Right kidney (tissue), 1 donor: ENCODE results near the gene LRCH4.
"Not testable (repeated sequence)": the region's sequence is repeated elsewhere in the genome, so short reads cannot be mapped to it uniquely, and the experiment has no call there.

Experiments
- DNase-seq: peaks from one replicate; pipeline ENCODE4 v3.0.0-alpha.2; 2016

The LRCH4 gene

DNA sequence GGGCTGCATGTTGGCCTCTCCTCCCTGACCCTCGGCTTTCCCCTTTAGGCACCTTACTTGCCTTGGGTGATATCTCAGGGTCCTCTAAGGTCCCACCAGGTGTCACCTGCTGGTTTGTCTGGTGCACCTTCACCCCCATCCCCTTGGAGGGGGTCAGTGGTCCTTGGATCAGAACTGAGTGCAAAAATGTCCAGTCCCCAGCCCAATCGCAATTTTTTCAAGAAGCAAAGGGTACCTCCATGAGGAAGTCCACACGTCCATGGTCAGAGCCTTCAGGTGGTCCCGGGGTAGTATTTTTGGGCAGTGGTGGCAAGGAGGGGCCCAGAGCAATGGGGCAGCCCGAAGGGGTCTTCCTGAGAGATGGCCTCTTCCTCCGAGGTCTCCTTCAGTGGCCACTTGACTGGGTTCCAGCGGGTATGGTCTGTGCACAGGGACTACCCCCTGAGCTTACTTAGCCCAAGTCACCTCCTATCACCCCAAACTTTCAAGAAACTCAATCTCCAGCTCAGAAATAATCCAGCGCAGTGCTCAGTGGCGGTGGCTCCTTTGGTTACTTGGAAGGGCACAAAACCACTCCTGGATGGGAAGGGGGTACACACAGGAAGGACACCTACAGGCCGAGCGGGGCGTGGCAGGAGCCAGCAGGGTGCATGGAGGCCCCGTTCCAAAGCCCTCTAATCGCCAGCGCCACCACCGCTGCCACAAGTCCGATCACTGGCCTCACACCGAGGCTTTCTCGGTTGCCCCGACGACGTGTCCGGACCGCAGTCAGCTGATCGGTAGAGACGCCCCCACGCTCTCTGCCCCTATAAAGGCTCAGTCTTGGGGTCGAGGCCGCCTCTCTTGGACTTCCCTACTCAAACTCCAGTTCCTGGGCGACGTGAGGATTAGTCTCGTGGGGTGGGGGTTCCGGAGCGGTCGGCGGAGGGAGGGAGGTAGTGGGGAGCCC, 16.8 kb downstream of the LRCH4 start:
- DNase-seq: peak; percentile 62

GRCh38 chr7:100568176-100568895, 17.6 kb downstream of the LRCH4 start:
- DNase-seq: no peak

DNA sequence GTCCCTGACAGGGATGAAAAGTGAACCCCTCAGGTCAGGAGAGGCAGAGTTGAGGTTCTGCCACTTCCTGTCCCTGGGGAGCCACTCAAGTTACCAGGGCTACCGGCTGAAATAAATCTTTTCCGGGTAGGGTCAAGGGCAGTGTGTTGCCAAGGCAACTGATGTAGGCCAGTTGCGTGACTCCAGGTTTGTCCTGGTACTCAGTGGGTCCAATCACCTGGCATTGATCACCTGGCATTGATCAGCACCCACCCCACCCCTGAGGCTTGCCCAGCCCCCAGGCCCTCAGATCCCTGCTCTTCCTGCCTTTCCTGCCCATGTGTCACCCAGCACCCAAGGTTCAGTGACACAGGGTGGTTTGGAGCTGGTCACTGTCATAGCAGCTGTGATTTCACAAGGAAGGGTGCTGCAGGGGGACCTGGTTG, 18.2 kb downstream of the LRCH4 start:
- DNase-seq: no peak

GRCh38 chr7:100567031-100567730, 18.7 kb downstream of the LRCH4 start:
- DNase-seq: no peak

DNA sequence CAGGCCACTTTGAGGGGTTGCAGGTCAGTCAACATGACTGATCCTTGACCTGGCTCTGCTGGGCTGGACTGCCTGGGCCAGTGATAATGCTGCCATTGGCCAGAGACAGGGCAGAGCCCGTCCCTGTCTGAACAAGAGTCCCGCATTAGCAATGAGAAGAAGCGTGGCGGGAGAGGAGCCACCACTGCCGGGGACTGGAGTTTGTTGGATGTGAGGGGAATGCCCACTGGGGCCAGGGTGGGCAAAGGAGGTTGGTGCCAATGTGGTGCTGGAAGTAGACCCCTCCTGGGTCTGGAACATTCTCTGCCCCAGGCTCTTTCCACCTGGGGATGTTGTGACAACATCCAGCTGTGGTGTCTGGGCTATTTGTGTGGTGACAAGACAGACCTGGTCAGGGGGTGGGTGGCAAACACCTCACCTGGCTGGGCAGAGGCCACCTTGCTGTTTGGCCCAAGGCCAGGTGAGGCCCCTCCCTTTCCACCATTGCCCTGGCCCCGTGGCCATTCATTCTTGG, 19.9 kb downstream of the LRCH4 start:
- DNase-seq: no peak

- no peak for DNase-seq
These were observed 20.8 kb downstream of the LRCH4 start for GRCh38 chr7:100565133-100565571.

DNA sequence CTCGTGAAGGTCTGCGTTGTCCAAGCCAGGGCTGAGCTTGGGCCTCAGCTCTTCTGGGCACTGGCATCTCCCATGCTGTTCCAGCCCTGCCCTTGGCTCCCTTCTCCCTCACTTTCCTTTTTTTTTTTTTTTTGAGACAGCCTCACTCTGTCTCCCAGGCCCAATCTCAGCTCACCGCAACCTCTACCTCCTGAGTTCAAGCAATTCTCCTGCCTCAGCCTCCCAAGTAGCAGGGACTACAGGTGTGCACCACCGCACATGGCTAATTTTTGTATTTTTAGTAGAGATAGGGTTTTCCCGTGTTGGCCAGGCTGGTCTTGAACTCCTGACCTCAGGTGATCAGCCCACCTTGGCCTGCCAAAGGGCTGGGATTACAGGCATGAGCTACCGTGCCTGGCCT, 21.5 kb downstream of the LRCH4 start:
- DNase-seq: not testable (repeated sequence)

DNA sequence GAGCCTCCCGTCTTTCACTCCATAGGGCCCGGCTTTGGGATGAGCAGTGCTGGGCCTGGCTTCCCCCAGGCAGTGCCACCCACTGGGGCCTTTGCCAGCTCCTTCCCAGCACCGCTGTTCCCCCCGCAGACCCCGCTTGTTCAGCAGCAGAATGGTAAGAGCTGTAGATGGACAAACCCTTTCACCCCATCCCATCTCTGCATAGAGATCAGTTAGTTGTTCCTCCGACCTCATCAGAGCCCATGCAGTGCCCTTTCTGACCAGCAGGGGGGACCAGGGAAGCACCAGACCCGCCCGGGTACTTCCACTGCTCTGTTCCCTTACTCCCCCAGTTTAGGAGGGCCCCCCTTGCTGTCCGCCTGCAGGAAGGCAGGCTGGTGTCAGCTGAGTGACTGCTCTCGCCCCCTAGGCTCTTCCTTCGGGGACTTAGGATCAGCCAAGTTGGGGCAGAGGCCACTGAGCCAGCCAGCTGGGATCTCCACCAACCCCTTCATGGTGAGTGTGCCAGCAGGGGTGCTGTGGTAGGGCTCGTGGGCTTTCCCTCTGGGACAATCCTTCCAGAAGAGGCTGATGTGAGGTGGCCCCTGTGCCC, 22.0 kb downstream of the LRCH4 start:
- peak; percentile 67 for DNase-seq

- no peak for DNase-seq
These were observed 22.8 kb downstream of the LRCH4 start for GRCh38 chr7:100563100-100563564.

DNA sequence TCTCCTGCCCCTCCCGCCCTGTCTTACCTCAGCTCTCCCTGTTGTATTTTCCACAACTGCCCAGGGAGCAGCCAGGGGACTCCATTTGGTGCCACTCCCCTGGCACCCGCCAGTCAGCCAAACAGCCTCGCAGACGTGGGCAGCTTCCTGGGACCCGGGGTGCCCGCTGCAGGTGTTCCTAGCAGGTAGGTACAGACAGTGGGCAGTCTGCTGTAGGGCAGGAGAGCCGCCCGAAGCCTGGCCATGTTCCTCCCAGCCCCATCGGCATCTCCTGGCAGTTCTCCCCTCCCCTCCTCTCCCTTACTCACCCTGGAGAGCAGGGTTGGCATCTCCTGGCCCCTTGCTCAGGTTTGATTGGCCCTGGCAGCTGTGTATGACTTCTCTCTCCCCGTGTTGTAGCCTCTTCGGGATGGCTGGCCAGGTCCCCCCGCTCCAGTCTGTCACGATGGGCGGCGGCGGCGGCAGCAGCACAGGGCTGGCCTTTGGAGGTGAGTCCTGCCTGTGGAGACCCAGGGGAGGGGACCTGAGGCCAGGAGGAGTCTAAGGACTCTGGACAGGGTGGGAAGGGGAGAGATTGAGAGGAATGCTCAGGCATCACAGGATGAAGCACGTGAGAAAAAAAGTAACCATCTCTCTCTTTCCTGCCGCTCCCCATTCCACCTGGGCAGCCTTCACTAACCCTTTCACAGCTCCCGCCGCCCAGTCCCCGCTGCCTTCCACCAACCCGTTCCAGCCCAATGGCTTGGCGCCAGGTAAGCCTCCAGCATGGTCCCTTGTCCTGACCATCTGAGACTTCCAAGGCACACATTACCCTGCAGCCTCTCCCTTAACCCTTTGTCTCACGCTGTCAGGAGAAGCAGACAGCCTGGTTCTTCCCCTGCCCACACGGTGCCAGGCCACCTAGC, 23.5 kb downstream of the LRCH4 start:
- DNase-seq: no peak

GRCh38 chr7:100561491-100562194, 24.3 kb downstream of the LRCH4 start:
- no peak for DNase-seq

DNA sequence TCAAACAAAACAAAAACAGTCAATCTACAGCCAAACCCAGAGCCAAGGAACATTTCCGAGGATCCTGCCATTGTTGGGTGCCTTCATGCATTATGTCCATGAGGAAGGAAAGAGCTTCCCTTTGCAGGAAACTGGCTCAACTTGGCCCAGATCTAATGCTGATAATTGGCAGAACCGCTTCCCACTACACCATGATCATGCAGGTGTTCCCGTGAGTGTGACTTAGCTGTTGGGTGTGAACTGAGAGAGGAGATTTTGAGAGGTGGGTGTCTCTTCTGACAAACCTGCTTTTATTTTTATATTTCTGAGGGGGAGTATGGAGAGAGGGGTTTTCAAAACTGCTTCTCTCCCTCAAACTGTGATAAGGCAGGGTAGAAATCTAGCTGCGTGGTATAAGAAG, 26.8 kb downstream of the LRCH4 start:
- DNase-seq: no peak

DNA sequence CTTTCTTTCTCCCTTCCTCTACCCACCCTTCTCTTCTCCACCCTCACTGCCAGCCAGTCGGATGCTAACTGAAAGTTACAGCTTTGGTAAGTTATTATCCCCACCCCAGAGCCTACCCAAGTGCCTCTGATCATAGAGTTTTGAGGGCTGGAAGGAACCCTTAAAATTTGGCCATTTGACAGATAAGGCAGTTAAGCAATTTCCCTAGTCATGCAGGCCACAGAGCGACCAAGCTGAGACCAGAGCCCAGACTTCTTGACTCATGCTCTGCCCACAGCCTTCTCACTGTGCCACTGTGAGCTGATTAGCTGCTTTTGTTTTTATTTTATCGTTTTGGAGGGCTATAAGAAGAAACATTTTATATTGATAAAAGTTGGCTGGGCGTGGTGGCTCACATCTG, 29.4 kb downstream of the LRCH4 start:
- no peak for DNase-seq

GRCh38 chr7:100555701-100556100, 30.2 kb downstream of the LRCH4 start:
- DNase-seq: no peak

DNA sequence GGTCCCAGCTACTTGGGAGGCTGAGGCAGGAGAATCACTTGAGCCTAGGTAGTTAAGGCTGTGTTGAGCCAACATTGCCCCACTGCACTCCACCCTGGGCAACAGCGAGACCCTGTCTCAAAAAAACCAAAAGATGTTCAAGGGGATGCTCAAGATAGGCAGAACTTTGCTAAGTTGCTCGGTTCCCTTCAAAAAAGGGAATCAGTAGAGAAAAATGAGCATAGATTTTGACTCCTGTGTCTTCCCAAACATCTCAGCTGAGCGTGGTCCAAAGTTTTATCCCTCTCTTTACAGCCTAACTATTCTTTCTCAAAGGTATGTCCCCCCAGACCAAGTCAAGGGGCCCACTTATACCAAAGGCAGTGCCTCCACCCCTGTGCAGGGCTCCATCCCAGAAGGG, 32.9 kb downstream of the LRCH4 start:
- DNase-seq: no peak

DNA sequence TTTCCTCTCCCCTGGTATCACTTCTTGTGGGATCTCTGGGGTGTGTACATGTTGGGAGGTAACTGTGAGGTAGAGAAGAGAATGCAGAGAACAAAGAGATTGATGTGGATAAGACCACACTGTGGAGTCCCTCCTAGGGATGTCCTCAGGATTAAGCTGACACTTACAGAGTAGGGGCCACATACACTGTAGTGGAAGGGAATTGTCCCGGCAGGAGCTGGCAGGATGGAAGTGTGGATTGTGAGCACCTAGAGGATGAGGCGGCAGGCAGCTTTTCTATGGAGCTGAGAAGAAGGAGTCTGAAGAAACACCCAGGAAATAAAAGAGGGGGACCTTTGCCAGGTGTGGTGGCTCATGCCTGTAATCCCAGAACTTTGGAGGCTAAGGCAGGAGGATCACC, 33.4 kb downstream of the LRCH4 start:
- no peak for DNase-seq

DNA sequence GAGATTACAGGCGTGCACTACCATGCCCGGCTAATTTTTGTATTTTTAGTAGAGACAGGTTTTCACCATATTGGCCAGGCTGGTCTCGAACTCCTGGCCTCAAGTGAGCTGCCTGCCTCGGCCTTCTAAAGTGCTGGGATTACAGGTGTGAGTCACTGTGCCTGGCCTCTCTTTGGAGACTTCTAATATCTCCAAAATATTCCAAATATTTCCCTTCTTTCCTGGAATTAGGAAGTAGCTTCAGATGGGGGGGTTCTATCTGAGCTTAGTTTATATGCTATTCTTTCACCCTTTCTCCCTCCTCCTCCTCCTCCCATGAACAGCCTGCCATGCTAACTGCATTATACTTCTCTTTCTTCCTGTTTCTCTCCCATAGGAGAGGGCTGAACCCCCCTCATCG, 37.5 kb downstream of the LRCH4 start:
- DNase-seq: not testable (repeated sequence)

DNA sequence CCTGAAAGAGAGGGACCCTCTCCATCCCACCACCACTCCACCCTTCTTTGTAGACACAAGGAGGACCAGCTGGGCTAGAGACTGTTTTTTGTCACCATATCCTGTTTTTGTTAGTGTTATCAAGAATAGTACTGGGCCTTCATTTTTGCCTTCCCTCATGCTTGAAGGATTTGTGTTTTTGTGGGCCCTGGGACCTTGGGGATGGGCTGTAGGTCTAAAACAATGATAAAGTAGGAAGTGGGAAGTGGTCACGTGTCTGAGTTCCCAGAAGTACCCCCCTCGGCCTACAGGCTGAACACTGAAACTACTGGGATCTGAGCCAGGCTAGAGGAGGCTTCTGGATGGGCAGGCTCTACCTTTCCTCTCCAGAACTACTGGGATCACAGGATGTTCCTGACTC, 38.1 kb downstream of the LRCH4 start:
- no peak for DNase-seq

- no peak for DNase-seq
These were observed 38.8 kb downstream of the LRCH4 start for GRCh38 chr7:100546926-100547800.
